Stimulated activated naive CD8-positive, alpha-beta T cell treated with anti-CD3 and anti-CD28 coated beads, Interleukin-15, Interleukin-2, amounts not matched to agents 100 U/mL and 50 U/mL, for 24 hours (primary cell): Measurements from ENCODE around the gene INPP5K.

Experiments used
- ATAC-seq: fragments of 150-1000 bp; cut with Tn5 transposase; one replicate; pipeline ENCODE4 v1.10.0; 2021
- DNase-seq: peaks from one replicate; pipeline ENCODE4 v3.0.0; 2021

INPP5K gene

GRCh38 chr17:1485423-1486376 is 30.7 kb downstream of the INPP5K start:
- ATAC-seq = peak; percentile 30

GRCh38 chr17:1484676-1485422 is 31.6 kb downstream of the INPP5K start:
- DNase-seq (peak; percentile 51), ATAC-seq (peak; percentile 5)

More at GRCh38 chr17:1485423-1486376, 30.7 kb downstream of the INPP5K start:
- peak; percentile 74 for DNase-seq

- ATAC-seq (no peak), DNase-seq (no peak)
Measured at GRCh38 chr17:1484060-1484535, 32.3 kb downstream of the INPP5K start.

GRCh38 chr17:1482680-1483079 is 33.7 kb downstream of the INPP5K start:
- no peak for ATAC-seq
- DNase-seq = no peak

- ATAC-seq = no peak
Measured at GRCh38 chr17:1481736-1482135, 34.7 kb downstream of the INPP5K start.

GRCh38 chr17:1480747-1481465 is 35.5 kb downstream of the INPP5K start:
- ATAC-seq (no peak), DNase-seq (no peak)

More at GRCh38 chr17:1481736-1482135, 34.7 kb downstream of the INPP5K start:
- DNase-seq = no peak

GRCh38 chr17:1478418-1478817 is 38.0 kb downstream of the INPP5K start:
- DNase-seq (no peak), ATAC-seq (no peak)

GRCh38 chr17:1475321-1475854 is 41.0 kb downstream of the INPP5K start:
- no peak for ATAC-seq

GRCh38 chr17:1474402-1475189 is 41.8 kb downstream of the INPP5K start:
- no peak for ATAC-seq
- DNase-seq = no peak

More at GRCh38 chr17:1475321-1475854, 41.0 kb downstream of the INPP5K start:
- DNase-seq = no peak

- ATAC-seq (peak; percentile 62), DNase-seq (no peak)
Measured at GRCh38 chr17:1473841-1474240, 42.6 kb downstream of the INPP5K start.

- no peak for DNase-seq
- ATAC-seq = peak; percentile 61
Measured at GRCh38 chr17:1473170-1473569, 43.2 kb downstream of the INPP5K start.

GRCh38 chr17:1471911-1472821 is 44.2 kb downstream of the INPP5K start:
- DNase-seq (no peak), ATAC-seq (no peak)

GRCh38 chr17:1471490-1471889 is 44.9 kb downstream of the INPP5K start:
- no peak for ATAC-seq
- DNase-seq = no peak

GRCh38 chr17:1470755-1471462 is 45.5 kb downstream of the INPP5K start:
- ATAC-seq = no peak
- no peak for DNase-seq

GRCh38 chr17:1470071-1470754 is 46.2 kb downstream of the INPP5K start:
- ATAC-seq = no peak
- DNase-seq = no peak

GRCh38 chr17:1469231-1469852 is 47.1 kb downstream of the INPP5K start:
- DNase-seq (no peak), ATAC-seq (no peak)

- no peak for ATAC-seq
- DNase-seq = no peak
Measured at GRCh38 chr17:1467898-1468492, 48.4 kb downstream of the INPP5K start.

- no peak for ATAC-seq
- no peak for DNase-seq
Measured at GRCh38 chr17:1467258-1467657, 49.2 kb downstream of the INPP5K start.
